Neural cell (in vitro differentiated cells): ENCODE data around the gene CCDC32. TPM values are rescaled to one million over a fixed set of nuclear protein-coding genes. Genes with fewer than 3 reads are reported as not detected.

Experiments used
- H2AFZ ChIP-seq: fragments of 200-600, 300-800 bp; sonication (generic), shearing (Covaris generic); 2 replicates; pipeline ENCODE4 v1.6.0; 2014; ENCODE audit warnings: low read depth, mild to moderate bottlenecking, antibody characterized with exemption, low read length, moderate library complexity
- H3F3A ChIP-seq: fragments of 200-600 bp; shearing (Covaris generic); 2 replicates; pipeline ENCODE4 v1.6.1; 2016; ENCODE audit warnings: mild to moderate bottlenecking, moderate library complexity, mixed read lengths, antibody characterized with exemption, low read length; ENCODE audit not compliant: insufficient read depth, poor library complexity, severe bottlenecking
- H3K27ac ChIP-seq: fragments of 200-600, 300-800 bp; sonication (generic), shearing (Covaris generic); 2 replicates; pipeline ENCODE4 v1.5.1; 2014; ENCODE audit warnings: mild to moderate bottlenecking, low read length, moderate library complexity
- H3K27me3 ChIP-seq: fragments of 300-800, 200-600 bp; sonication (generic), shearing (Covaris generic); 2 replicates; pipeline ENCODE4 v1.6.0; 2014; ENCODE audit warnings: mild to moderate bottlenecking, low read depth, low read length, moderate library complexity; ENCODE audit not compliant: insufficient read depth
- H3K36me3 ChIP-seq: fragments of 300-800, 200-600 bp; sonication (generic), shearing (Covaris generic); 2 replicates; pipeline ENCODE4 v1.5.1; 2014; ENCODE audit warnings: mild to moderate bottlenecking, antibody characterized with exemption, low read length, moderate library complexity; ENCODE audit not compliant: insufficient read depth
- H3K4me2 ChIP-seq: fragments of 300-800, 200-600 bp; sonication (generic), shearing (Covaris generic); 2 replicates; pipeline ENCODE4 v1.6.0; 2014; ENCODE audit warnings: mild to moderate bottlenecking, low read length
- H3K4me3 ChIP-seq: fragments of 300-800, 200-600 bp; sonication (generic), shearing (Covaris generic); 2 replicates; pipeline ENCODE4 v1.5.1; 2014; ENCODE audit warnings: mild to moderate bottlenecking, low read length, moderate library complexity
- H3K79me2 ChIP-seq: fragments of 200-600 bp; shearing (Covaris generic); replicated peaks from 2 replicates; pipeline ENCODE4 v1.6.0; 2014; ENCODE audit warnings: mild to moderate bottlenecking, low read length, moderate library complexity; ENCODE audit not compliant: insufficient read depth
- H3K9ac ChIP-seq: fragments of 300-800, 200-600 bp; sonication (generic), shearing (Covaris generic); 2 replicates; pipeline ENCODE4 v1.6.1; 2016; ENCODE audit warnings: mild to moderate bottlenecking, low read length, mixed read lengths
- H3K9me2 ChIP-seq: fragments of 200-600 bp; shearing (Covaris generic); 2 replicates; pipeline ENCODE4 v1.6.1; 2016; ENCODE audit warnings: mild to moderate bottlenecking, low read length, mixed read lengths; ENCODE audit not compliant: insufficient read depth
- H3K9me3 ChIP-seq: fragments of 200-600, 300-800 bp; sonication (generic), shearing (Covaris generic); 2 replicates; pipeline ENCODE4 v1.6.1; 2016; ENCODE audit warnings: mild to moderate bottlenecking, mixed run types, low read length, moderate library complexity, mixed read lengths
- H4K20me1 ChIP-seq: fragments of 200-600 bp; shearing (Covaris generic); 2 replicates; pipeline ENCODE4 v1.6.1; 2016; ENCODE audit warnings: mild to moderate bottlenecking, mixed run types; ENCODE audit not compliant: insufficient read depth
- POLR2AphosphoS5 ChIP-seq: IDR thresholded peaks from 2 replicates; pipeline ENCODE4 v1.6.1; 2012
- RAD21 ChIP-seq: fragments of 450-650 bp; conservative IDR thresholded peaks from 2 replicates; pipeline ENCODE4 v1.6.1; 2014; ENCODE audit warnings: antibody characterized with exemption, mild to moderate bottlenecking, moderate library complexity
- SMC3 ChIP-seq: fragments of 450-650 bp; conservative IDR thresholded peaks from 2 replicates; pipeline ENCODE4 v1.6.1; 2014; ENCODE audit warnings: antibody characterized with exemption, mild to moderate bottlenecking, moderate library complexity; ENCODE audit not compliant: poor library complexity
- polyA plus RNA-seq: library from polyadenylated mRNA; depleted of rRNA; stranded (reverse); fragments of >200 nt; gene quantifications from 2 replicates; pipeline ENCODE4 v1.2.3, GENCODE V29; 2014
- small RNA-seq, 3 experiments: library from RNA; depleted of rRNA; stranded (forward); fragments of <200 nt; gene quantifications; one replicate each; pipeline ENCODE3, GENCODE V24; 2012
- TF ChIP-seq, protein P1 (sequence below): fragments of 450-650 bp; IDR thresholded peaks from 2 replicates; pipeline ENCODE4 v1.5.1; 2014; ENCODE audit warnings: antibody characterized with exemption, mild to moderate bottlenecking, moderate library complexity; ENCODE audit not compliant: poor library complexity, severe bottlenecking

The CCDC32 gene
- polyA plus RNA-seq, 1 donor from 2014 or later, result 34.2 TPM

DNA sequence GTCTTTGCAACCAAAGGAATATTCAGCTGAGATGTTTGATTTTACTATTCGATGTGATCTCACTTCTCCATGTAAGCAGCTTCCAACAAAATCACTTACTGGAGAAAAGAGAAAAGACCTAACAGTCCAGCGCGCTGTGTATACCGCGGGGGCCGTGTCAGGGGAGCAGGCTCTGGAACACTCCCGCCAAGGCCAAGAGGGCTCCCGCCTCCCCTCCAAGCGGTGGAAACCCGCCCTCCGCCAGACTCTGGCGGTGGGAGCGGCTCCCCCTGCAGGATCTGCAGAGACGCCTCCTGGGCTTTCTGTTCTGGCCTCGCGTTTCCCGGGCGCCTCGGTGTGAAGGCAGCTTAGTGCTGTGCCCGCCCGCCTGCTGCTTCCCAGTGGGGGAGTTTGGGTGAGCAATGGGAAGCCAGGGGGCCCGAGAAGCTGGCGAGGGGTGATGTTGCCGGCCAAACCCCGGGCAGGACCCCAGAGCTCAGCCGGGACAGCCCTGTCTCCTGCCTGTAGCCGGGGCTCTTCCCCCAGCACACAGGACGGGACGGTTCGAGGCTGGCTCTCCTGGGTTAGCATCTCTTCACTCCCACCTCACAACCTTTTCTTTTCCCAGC lies 57.8 kb downstream of the CCDC32 start:
- Histone ChIP-seq H3K4me3 (peak overlapping the region; percentile 39), H3K9me2 (no peaks in the 10 kb centered on the region), H3K27me3 (peaks cover 33% of the 10 kb centered on the region), H3K4me2 (no peak overlapping the region), H3F3A (no peaks in the 10 kb centered on the region), H3K79me2 (no peaks in the 10 kb centered on the region), H4K20me1 (no peaks in the 10 kb centered on the region), H2AFZ (no peak overlapping the region), H3K27ac (no peak overlapping the region), H3K36me3 (no peaks in the 10 kb centered on the region), H3K9ac (no peak overlapping the region), H3K9me3 (no peaks in the 10 kb centered on the region)
- TF ChIP-seq RAD21, result peak; percentile 28
- no peak for TF ChIP-seq POLR2AphosphoS5
- TF ChIP-seq, protein P1, sequence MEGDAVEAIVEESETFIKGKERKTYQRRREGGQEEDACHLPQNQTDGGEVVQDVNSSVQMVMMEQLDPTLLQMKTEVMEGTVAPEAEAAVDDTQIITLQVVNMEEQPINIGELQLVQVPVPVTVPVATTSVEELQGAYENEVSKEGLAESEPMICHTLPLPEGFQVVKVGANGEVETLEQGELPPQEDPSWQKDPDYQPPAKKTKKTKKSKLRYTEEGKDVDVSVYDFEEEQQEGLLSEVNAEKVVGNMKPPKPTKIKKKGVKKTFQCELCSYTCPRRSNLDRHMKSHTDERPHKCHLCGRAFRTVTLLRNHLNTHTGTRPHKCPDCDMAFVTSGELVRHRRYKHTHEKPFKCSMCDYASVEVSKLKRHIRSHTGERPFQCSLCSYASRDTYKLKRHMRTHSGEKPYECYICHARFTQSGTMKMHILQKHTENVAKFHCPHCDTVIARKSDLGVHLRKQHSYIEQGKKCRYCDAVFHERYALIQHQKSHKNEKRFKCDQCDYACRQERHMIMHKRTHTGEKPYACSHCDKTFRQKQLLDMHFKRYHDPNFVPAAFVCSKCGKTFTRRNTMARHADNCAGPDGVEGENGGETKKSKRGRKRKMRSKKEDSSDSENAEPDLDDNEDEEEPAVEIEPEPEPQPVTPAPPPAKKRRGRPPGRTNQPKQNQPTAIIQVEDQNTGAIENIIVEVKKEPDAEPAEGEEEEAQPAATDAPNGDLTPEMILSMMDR, result peak; percentile 66
- peak; percentile 38 for TF ChIP-seq SMC3

Small RNA genes within 50 kb of the gene (small RNA-seq; reads per million reads assigned to genes)
- gene RF00017 (0 reads per million in 3 experiments), gene RNU6-516P (0 reads per million in 3 experiments)

Other genes starting within 250 kb of the CCDC32 start
- 14.8 and 15.7 TPM in 2 replicates for gene INAFM2, start 241.3 kb downstream of the CCDC32 start, polyA plus RNA-seq
- gene CCDC9B, start 224.1 kb downstream of the CCDC32 start, polyA plus RNA-seq, result not detected in 2 replicates
- not detected in 2 replicates for gene PHGR1, start 214.0 kb downstream of the CCDC32 start, polyA plus RNA-seq
- 5.0 and 26.0 TPM in 2 replicates for gene DISP2, start 206.8 kb downstream of the CCDC32 start, polyA plus RNA-seq
- gene KNSTRN, start 182.3 kb downstream of the CCDC32 start, polyA plus RNA-seq, result 34.6 and 38.3 TPM in 2 replicates
- 28.6 and 36.1 TPM in 2 replicates for gene IVD, start 159.2 kb downstream of the CCDC32 start, polyA plus RNA-seq
- 22.8 and 24.3 TPM in 2 replicates for gene BAHD1, start 124.1 kb downstream of the CCDC32 start, polyA plus RNA-seq
- 0.56 and 0.71 TPM in 2 replicates for gene CHST14, start 94.1 kb downstream of the CCDC32 start, polyA plus RNA-seq
- 8.1 and 13.2 TPM in 2 replicates for gene RPUSD2, start 4.3 kb upstream of the CCDC32 start, polyA plus RNA-seq
- gene KNL1, start 29.2 kb upstream of the CCDC32 start, polyA plus RNA-seq, result 0.38 and 2.4 TPM in 2 replicates
- 0.22 TPM in 1 of 2 replicates, not detected in the other for gene RAD51, start 130.1 kb upstream of the CCDC32 start, polyA plus RNA-seq
- gene RMDN3, start 190.2 kb upstream of the CCDC32 start, polyA plus RNA-seq, result 24.7 and 25.3 TPM in 2 replicates
- 7.2 and 17.3 TPM in 2 replicates for gene GCHFR, start 199.0 kb upstream of the CCDC32 start, polyA plus RNA-seq
- gene C15orf62, start 204.9 kb upstream of the CCDC32 start, polyA plus RNA-seq, result not detected in 2 replicates
- 48.2 and 63.7 TPM in 2 replicates for gene ZFYVE19, start 242.0 kb upstream of the CCDC32 start, polyA plus RNA-seq
- 68.5 and 79.6 TPM in 2 replicates for gene DNAJC17, start 242.4 kb upstream of the CCDC32 start, polyA plus RNA-seq